H9 (cell line): Measurements from ENCODE around the gene GJD4. TPM values are rescaled to one million over a fixed set of nuclear protein-coding genes. Genes with fewer than 3 reads are reported as not detected.

Source experiments
- DNase-seq: peaks from one replicate; pipeline ENCODE4 v3.0.0-alpha.2; 2017
- H2AFZ ChIP-seq: one replicate; pipeline ENCODE4 v1.6.1; 2013; ENCODE audit warnings: mild to moderate bottlenecking, low read length, control low read depth, moderate library complexity
- H2AK5ac ChIP-seq: 2 replicates; pipeline ENCODE4 v1.6.1; 2013; ENCODE audit warnings: low read length, control low read depth, mixed read lengths; ENCODE audit not compliant: insufficient read length
- H2BK120ac ChIP-seq: one replicate; pipeline ENCODE4 v1.6.1; 2013; ENCODE audit warnings: low read depth, mild to moderate bottlenecking, low read length, control low read depth, inconsistent platforms; ENCODE audit not compliant: poor library complexity, severe bottlenecking
- H2BK12ac ChIP-seq: 2 replicates; pipeline ENCODE4 v1.6.1; 2013; ENCODE audit warnings: low read length, control low read depth, mixed read lengths, low read depth; ENCODE audit not compliant: insufficient read length
- H2BK15ac ChIP-seq: 2 replicates; pipeline ENCODE4 v1.6.1; 2013; ENCODE audit warnings: low read depth, low read length, control low read depth
- H2BK20ac ChIP-seq: one replicate; pipeline ENCODE4 v1.6.1; 2013; ENCODE audit warnings: low read depth, mild to moderate bottlenecking, low read length, control low read depth, inconsistent platforms; ENCODE audit not compliant: poor library complexity, severe bottlenecking
- H2BK5ac ChIP-seq: 2 replicates; pipeline ENCODE4 v1.6.1; 2013; ENCODE audit warnings: low read length, control low read depth, mixed read lengths; ENCODE audit not compliant: insufficient read length
- H3K14ac ChIP-seq: 2 replicates; pipeline ENCODE4 v1.6.1; 2013; ENCODE audit warnings: low read length, control low read depth; ENCODE audit not compliant: insufficient read depth
- H3K18ac ChIP-seq: 2 replicates; pipeline ENCODE4 v1.6.1; 2013; ENCODE audit warnings: low read depth, mild to moderate bottlenecking, mixed read lengths, low read length, control low read depth; ENCODE audit not compliant: insufficient read length
- H3K23ac ChIP-seq: 2 replicates; pipeline ENCODE4 v1.6.1; 2013; ENCODE audit warnings: low read length, control low read depth, mixed read lengths, low read depth; ENCODE audit not compliant: insufficient read length
- H3K23me2 ChIP-seq: 2 replicates; pipeline ENCODE4 v1.6.1; 2013; ENCODE audit warnings: low read depth, mild to moderate bottlenecking, mixed read lengths, low read length, control low read depth; ENCODE audit not compliant: insufficient read length, poor library complexity, severe bottlenecking
- H3K27ac ChIP-seq: 2 replicates; pipeline ENCODE4 v1.5.1; 2013; ENCODE audit warnings: low read length, control low read depth, mixed read lengths, low read depth; ENCODE audit not compliant: insufficient read length
- H3K27me3 ChIP-seq: 2 replicates; pipeline ENCODE4 v1.6.1; 2013; ENCODE audit warnings: low read length, control low read depth, inconsistent platforms; ENCODE audit not compliant: insufficient read depth
- H3K4ac ChIP-seq: 2 replicates; pipeline ENCODE4 v1.6.1; 2013; ENCODE audit warnings: low read depth, mild to moderate bottlenecking, control low read depth, inconsistent platforms, low read length, moderate library complexity
- H3K4me1 ChIP-seq: 2 replicates; pipeline ENCODE4 v1.6.1; 2013; ENCODE audit warnings: low read length, control low read depth, inconsistent platforms; ENCODE audit not compliant: insufficient read depth
- H3K4me2 ChIP-seq: 2 replicates; pipeline ENCODE4 v1.6.1; 2013; ENCODE audit warnings: low read length, control low read depth, mixed read lengths; ENCODE audit not compliant: insufficient read length, insufficient read depth
- H3K56ac ChIP-seq: 2 replicates; pipeline ENCODE4 v1.6.1; 2013; ENCODE audit warnings: low read depth, mild to moderate bottlenecking, mixed read lengths, low read length, control low read depth; ENCODE audit not compliant: insufficient read length
- H3K79me1 ChIP-seq: 2 replicates; pipeline ENCODE4 v1.6.1; 2013; ENCODE audit warnings: low read depth, mild to moderate bottlenecking, moderate library complexity, low read length, control low read depth, inconsistent platforms; ENCODE audit not compliant: insufficient read depth, poor library complexity, severe bottlenecking
- H3K79me2 ChIP-seq: 2 replicates; pipeline ENCODE4 v1.6.1; 2013; ENCODE audit warnings: low read length, control low read depth, inconsistent platforms; ENCODE audit not compliant: insufficient read depth
- H3K9ac ChIP-seq: 2 replicates; pipeline ENCODE4 v1.6.1; 2013; ENCODE audit warnings: low read length, control low read depth, mixed read lengths; ENCODE audit not compliant: insufficient read length; ENCODE audit errors: extremely low read depth
- H3K9me3 ChIP-seq: one replicate; pipeline ENCODE4 v1.6.1; 2013; ENCODE audit warnings: low read depth, low read length, inconsistent platforms; ENCODE audit not compliant: control insufficient read depth
- H3T11ph ChIP-seq: one replicate; pipeline ENCODE4 v1.6.1; 2013; ENCODE audit warnings: mild to moderate bottlenecking, low read length, control low read depth, inconsistent platforms
- H4K20me1 ChIP-seq: one replicate; pipeline ENCODE4 v1.6.1; 2013; ENCODE audit not compliant: control insufficient read depth, insufficient read length, insufficient read depth
- H4K5ac ChIP-seq: 2 replicates; pipeline ENCODE4 v1.6.1; 2013; ENCODE audit warnings: low read depth, mild to moderate bottlenecking, mixed read lengths, low read length, control low read depth; ENCODE audit not compliant: insufficient read length
- H4K8ac ChIP-seq: replicated peaks from 2 replicates; pipeline ENCODE4 v1.6.1; 2013; ENCODE audit warnings: low read length, control low read depth, mixed read lengths, low read depth; ENCODE audit not compliant: insufficient read length
- H4K91ac ChIP-seq: 2 replicates; pipeline ENCODE4 v1.6.1; 2013; ENCODE audit warnings: low read depth, mild to moderate bottlenecking, moderate library complexity, mixed read lengths, low read length, control low read depth; ENCODE audit not compliant: insufficient read length
- H3K27ac Mint-ChIP-seq, 3 experiments: 2 replicates in 2 of 3; 3 replicates in 1 of 3; pipeline ENCODE4 v1.8.0; 2020 to 2021; ENCODE audit warnings: mixed read lengths in 3 of 3, mild to moderate bottlenecking in 1 of 3, moderate library complexity in 1 of 3
- H3K27me3 Mint-ChIP-seq: 2 replicates; pipeline ENCODE4 v1.8.0; 2021; ENCODE audit warnings: low read depth, mild to moderate bottlenecking, moderate library complexity, mixed read lengths
- H3K36me3 Mint-ChIP-seq, 3 experiments: 2 replicates in 2 of 3; 3 replicates in 1 of 3; pipeline ENCODE4 v1.8.0; 2020 to 2021; ENCODE audit warnings: low read depth in 3 of 3, mixed read lengths in 3 of 3; ENCODE audit not compliant: insufficient read depth in 1 of 3
- H3K4me1 Mint-ChIP-seq, 2 experiments: 2 replicates each; pipeline ENCODE4 v1.8.0; 2020; ENCODE audit warnings: mixed read lengths in 2 of 2
- H3K4me3 Mint-ChIP-seq, 2 experiments: 2 replicates in 1 of 2; 3 replicates in 1 of 2; pipeline ENCODE4 v1.8.0; 2020 to 2021; ENCODE audit warnings: mild to moderate bottlenecking in 2 of 2, mixed read lengths in 2 of 2, moderate library complexity in 1 of 2
- H3K9me3 Mint-ChIP-seq, 2 experiments: 2 replicates in 1 of 2; 3 replicates in 1 of 2; pipeline ENCODE4 v1.8.0; 2020; ENCODE audit warnings: mild to moderate bottlenecking in 2 of 2, mixed read lengths in 2 of 2, moderate library complexity in 1 of 2
- WGBS: extraction: QIAGEN DNeasy Blood & Tissue Kit; methylation state at CpG from one replicate; pipeline ENCODE4 v1.1.7; 2013; ENCODE audit warnings: missing lambda C conversion rate, low lambda C conversion rate, mixed read lengths; ENCODE audit not compliant: insufficient read length; ENCODE audit errors: extremely low coverage; 5-methylcytosine and 5-hydroxymethylcytosine counted together
- total RNA-seq: library from RNA; stranded (reverse); gene quantifications from 2 replicates; pipeline ENCODE4 v1.2.1, GENCODE V29; 2021
- TF ChIP-seq, protein P1 (sequence below): fragments of 200-600 bp; sonication (generic); conservative IDR thresholded peaks from 3 replicates; pipeline ENCODE4 v1.8.0; 2021; ENCODE audit warnings: antibody characterized with exemption, mild to moderate bottlenecking

The GJD4 gene
- total RNA-seq, 1 experiment from 2014 or later = not detected

DNA sequence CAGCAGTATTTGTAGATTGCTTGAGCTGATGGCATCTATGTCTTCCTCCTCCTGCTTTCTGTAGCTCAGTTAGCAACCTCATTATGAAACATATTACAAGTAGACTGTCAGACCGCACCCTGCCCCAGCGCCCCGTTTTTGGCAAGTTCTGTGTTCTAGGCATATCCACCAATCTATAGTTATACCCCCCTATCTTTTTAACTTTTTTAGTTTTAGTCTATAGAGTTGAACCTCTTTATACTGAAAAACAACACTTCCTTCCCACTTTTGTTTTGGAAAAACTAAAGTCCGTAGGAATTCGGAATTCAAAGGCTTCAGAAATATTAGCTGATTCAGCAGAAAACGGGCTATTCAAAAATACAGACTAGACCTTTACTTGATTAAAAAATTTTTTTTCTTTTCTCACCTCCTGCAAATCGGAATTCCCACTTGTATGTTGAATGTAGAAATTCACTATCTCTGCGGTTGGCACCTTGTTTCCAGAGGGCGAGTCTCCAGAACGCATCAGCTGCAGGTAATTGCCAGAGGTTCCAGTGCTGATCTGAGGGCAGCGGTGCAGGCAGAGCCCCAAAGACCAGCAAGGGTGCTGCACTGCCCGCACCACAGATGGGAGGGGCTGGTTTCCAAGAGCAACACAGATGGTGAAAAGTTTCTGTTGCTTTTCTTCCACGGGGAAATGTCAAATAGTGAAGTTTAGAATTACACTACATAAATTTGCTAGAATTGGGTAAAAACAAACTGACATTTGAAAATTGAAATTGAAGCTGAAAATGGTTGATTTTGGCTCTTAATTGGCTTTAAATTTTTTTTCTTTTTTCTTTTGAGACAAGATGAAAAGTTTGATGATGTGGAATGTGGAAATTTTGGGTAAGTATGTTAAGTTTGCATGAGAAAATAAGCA is 39.2 kb downstream of the GJD4 start:
- Mint-ChIP-seq H3K4me3 (peak overlapping the region; percentile 74 to 90), H3K36me3 (peaks cover 2 to 11% (median 9%) of the 10 kb centered on the region in 3 experiments; a peak in 5 of 7 replicates), H3K27me3 (peaks cover 24% of the 10 kb centered on the region), H3K4me1 (peaks cover 14 to 25% of the 10 kb centered on the region in 2 experiments), H3K9me3 (peaks cover 2 to 4% of the 10 kb centered on the region in 2 experiments; a peak in 3 of 5 replicates), H3K27ac (no peak overlapping the region)
- Histone ChIP-seq H3K79me1 (no peaks in the 10 kb centered on the region), H3K18ac (no peak overlapping the region), H3K79me2 (no peaks in the 10 kb centered on the region), H4K20me1 (no peaks in the 10 kb centered on the region), H3K9me3 (no peaks in the 10 kb centered on the region), H3K14ac (no peak overlapping the region), H4K8ac (no peak overlapping the region), H3K4me1 (no peaks in the 10 kb centered on the region), H2AK5ac (no peak overlapping the region), H3K4ac (no peak overlapping the region), H3K23ac (no peak overlapping the region), H3T11ph (no peak overlapping the region), H2BK12ac (no peak overlapping the region), H3K27me3 (peaks cover 8% of the 10 kb centered on the region; the same call in 1 of the 2 replicates), H3K4me2 (peak overlapping the region; percentile 88), H3K23me2 (peaks cover 14% of the 10 kb centered on the region), H3K56ac (no peak overlapping the region), H2BK20ac (no peak overlapping the region), H2BK15ac (no peak overlapping the region), H2BK5ac (no peak overlapping the region), H4K5ac (no peak overlapping the region), H2BK120ac (no peak overlapping the region), H3K9ac (no peak overlapping the region), H3K27ac (no peak overlapping the region), H4K91ac (no peak overlapping the region), H2AFZ (no peak overlapping the region)
- no CpG with 5 or more reads among the region's 13 CpGs for WGBS
- DNase-seq = peak; percentile 36
- TF ChIP-seq, protein P1, sequence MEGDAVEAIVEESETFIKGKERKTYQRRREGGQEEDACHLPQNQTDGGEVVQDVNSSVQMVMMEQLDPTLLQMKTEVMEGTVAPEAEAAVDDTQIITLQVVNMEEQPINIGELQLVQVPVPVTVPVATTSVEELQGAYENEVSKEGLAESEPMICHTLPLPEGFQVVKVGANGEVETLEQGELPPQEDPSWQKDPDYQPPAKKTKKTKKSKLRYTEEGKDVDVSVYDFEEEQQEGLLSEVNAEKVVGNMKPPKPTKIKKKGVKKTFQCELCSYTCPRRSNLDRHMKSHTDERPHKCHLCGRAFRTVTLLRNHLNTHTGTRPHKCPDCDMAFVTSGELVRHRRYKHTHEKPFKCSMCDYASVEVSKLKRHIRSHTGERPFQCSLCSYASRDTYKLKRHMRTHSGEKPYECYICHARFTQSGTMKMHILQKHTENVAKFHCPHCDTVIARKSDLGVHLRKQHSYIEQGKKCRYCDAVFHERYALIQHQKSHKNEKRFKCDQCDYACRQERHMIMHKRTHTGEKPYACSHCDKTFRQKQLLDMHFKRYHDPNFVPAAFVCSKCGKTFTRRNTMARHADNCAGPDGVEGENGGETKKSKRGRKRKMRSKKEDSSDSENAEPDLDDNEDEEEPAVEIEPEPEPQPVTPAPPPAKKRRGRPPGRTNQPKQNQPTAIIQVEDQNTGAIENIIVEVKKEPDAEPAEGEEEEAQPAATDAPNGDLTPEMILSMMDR = no peak
